Sigmoid colon (tissue), 4 donors: ENCODE measurements around the gene OSBP2.

ENCODE experiments used
- CTCF ChIP-seq, 4 experiments: fragments of 450-650 bp in 3 of 4; fragments of 200-600 bp in 1 of 4; IDR thresholded peaks; one replicate each; pipeline ENCODE4 v1.5.1; 2016 to 2019; ENCODE audit warnings: antibody characterized with exemption in 4 of 4, mild to moderate bottlenecking in 3 of 4, moderate library complexity in 2 of 4
- EP300 ChIP-seq, 4 donors: sonication (generic); formaldehyde crosslinking; IDR thresholded peaks; one replicate each; pipeline ENCODE4 v1.6.1; 2017; ENCODE audit warnings: antibody characterized with exemption in 4 of 4
- POLR2A ChIP-seq, 2 donors: fragments of 450-650 bp; IDR thresholded peaks; one replicate each; pipeline ENCODE4 v1.6.1; 2016; ENCODE audit warnings: antibody characterized with exemption in 2 of 2, mild to moderate bottlenecking in 2 of 2, moderate library complexity in 2 of 2
- POLR2AphosphoS5 ChIP-seq, 4 donors: sonication (generic); formaldehyde crosslinking; IDR thresholded peaks; one replicate each; pipeline ENCODE4 v1.6.1; 2017; ENCODE audit warnings: antibody characterized with exemption in 4 of 4

DNA sequence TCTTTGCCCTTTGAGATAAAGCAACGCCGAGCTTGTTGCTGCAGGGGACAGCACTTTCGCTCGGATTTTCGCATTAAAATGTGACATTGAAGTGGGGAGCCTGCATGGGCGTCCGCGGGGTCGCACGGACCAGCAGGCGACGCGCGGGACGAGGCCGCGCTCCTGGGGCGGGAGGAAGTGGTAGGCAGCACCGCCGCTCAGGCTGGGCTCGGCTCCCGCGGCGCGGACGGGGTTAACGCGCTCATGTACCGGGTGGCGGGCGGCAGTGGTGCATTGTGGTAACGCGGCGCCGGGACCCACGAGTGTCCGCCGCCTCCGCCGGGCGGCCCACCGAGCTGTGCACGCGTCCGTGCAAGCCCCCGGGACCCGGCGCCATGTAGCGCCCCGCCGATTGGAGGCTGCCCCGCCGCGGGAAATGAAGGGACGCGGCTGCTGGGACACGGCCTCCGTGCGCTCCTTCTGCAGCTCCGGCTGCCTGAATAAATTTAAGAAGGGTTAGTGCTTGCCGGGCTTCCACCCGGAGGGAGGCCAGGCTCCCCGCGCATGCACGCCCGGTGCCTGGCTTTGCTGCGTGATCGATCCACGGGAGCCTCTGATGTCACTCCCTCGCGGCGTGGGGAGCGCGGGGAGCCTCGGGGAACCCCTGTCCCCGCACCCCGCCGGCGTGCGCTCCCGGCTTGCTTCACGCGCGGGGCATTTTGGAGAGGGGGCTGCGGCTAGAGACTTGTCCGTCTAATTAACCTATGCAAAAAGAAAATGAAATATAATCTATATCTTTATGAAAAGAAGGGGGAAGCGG lies 127.7 kb downstream of the OSBP2 start:
- no peak for TF ChIP-seq POLR2A (IDR thresholded peaks at IDR 0.05)
- TF ChIP-seq CTCF (IDR thresholded peaks at IDR 0.05), result no peak
- no peak for TF ChIP-seq POLR2AphosphoS5 (IDR thresholded peaks at IDR 0.05)
- no peak for TF ChIP-seq EP300 (IDR thresholded peaks at IDR 0.05)
